HG03280 (cell line): ENCODE results near the gene TMEM97.
A peak's percentile ranks its signal among the peaks of the same experiment; 100 is the strongest.

Source experiments
- ATAC-seq: cut with Tn5 transposase; IDR thresholded peaks from one replicate; pipeline ENCODE4 v1.9.1; 2021; ENCODE audit warnings: mild to moderate bottlenecking, moderate library complexity; ENCODE audit not compliant: unreplicated experiment

TMEM97 gene

DNA sequence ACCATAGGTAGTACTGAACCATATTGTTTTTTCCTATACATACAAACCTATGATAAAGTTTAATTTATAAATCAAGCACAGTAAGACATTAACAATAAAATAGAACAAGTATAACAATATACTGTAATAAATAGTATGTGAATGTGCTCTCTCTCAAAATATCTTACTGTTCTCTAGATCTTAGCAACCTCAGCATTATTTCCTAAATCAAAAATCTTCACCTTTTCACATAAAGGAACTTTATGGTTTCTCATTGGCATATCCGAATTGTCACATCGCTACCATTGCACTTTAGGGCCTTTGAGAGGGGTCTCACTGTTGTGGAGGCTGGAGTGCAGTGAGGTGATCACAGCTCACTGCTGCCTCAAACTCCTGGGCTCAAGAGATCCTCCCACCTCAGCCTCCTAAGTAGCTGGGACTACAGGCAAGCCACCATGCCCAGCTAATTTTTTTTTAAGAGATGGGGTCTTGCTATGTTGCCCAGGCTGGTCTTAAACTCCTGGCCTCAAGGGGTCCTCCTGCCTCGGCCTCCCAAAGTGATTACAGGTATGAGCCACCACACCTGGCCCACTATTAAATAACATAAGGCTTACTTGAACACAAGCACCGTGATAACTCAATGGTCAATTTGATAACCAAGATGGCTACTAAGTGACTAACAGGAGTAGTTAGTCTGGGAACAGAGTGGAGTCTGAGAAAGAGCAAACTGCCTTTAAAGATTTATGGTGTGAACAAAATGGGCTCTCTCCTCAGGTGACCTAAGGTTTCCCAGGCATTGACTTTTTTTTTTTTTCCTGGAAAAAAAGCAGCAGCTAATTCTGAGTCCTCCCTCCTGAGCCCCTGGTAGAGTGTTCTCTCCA lies 2.9 kb upstream of the TMEM97 start:
- ATAC-seq, result no peak

DNA sequence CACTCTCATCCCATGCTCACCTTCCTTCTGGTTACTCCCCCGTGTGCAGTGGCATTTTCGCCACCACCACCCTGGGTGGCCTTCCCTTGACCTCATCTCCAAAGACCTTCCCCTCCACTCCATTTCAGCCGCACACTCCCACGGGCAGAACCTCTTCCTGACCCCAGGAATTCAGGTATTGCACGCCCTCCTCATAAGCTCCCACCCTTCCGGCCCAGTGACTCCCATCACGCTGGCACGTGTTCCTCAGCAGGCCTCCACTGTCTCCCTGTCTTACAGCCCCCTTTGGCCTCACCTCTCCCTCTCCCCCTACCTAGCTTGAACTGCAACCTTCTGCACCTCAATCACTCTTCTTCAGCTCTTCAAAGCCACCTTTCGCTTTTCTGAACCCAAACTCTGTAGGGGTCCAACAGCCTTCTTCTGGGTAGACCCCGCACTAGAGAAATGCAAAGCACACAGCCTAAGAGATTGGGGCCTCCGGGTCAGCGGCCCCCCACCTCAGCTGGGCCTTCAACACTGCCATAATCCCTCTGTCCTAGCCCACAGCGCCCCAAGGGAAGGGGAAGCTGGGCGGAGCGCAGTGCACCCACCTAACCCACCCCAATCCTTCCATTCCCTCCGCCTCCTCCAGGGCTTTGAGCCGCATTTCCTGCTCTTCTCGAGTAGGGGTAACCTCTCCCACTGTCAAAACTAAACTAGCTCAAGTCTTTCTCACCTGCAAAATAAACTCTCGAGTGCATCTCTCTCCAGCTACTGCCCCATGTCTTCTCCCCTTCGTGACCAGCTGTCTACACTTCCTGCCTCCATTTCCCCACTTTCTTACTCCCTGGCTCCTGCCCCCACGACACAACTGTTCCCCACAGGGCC lies 1.7 kb upstream of the TMEM97 start:
- ATAC-seq, result no peak

DNA sequence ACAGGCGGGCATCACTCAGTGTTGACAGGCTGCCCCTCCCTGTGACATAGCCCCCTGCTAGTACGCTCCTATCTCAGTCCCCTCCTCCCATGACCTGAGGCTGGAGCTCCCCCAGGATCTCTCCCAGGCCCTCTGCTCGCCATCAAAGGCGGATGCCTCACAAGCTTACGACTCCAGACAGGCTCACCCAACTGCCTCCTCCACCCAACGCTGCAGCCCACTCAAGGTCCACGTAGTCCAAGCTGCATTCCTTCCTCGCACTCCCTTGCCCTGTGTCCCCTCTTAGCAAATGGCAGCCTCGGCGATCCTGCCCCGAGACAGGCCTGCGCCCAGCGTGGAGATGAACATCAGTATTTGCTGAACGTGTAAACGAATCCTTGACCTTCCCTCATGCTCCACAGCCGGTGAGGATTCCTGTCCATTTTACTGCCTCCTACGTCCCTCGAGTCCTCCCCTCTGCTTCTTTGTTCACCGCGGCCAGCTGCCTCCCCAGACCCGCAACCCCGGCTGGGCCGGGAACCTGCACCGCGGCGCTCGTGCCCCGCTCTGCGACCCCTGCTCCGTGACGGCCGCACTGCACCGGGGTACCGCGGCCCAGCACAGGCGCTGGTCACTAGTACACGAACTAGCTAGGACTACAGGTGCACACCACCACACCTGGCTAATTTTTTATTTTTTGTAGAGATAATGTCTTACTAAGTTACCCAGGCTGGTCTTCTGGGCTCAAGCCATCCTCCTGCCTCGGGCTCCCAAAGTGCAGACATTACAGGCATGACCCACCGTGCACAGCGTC lies 838 bp upstream of the TMEM97 start:
- peak; percentile 5 for ATAC-seq

DNA sequence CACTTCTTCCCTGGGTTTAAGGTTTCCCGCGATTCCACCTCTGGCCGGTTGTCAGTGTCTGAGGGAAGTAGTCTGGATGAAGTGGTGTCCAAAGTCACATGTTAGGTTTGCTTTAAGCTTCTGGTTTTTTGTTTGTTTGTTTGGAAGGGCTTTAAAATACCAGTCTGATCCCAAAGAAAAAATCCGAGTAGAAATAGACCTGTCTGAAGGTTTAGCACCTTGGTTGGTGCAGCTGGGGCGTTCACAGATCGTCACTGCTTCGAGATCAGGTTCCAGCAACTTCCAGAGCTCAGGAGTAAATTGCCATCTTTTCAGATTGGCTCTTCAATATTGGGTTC lies 567 bp downstream of the TMEM97 start:
- no peak for ATAC-seq

DNA sequence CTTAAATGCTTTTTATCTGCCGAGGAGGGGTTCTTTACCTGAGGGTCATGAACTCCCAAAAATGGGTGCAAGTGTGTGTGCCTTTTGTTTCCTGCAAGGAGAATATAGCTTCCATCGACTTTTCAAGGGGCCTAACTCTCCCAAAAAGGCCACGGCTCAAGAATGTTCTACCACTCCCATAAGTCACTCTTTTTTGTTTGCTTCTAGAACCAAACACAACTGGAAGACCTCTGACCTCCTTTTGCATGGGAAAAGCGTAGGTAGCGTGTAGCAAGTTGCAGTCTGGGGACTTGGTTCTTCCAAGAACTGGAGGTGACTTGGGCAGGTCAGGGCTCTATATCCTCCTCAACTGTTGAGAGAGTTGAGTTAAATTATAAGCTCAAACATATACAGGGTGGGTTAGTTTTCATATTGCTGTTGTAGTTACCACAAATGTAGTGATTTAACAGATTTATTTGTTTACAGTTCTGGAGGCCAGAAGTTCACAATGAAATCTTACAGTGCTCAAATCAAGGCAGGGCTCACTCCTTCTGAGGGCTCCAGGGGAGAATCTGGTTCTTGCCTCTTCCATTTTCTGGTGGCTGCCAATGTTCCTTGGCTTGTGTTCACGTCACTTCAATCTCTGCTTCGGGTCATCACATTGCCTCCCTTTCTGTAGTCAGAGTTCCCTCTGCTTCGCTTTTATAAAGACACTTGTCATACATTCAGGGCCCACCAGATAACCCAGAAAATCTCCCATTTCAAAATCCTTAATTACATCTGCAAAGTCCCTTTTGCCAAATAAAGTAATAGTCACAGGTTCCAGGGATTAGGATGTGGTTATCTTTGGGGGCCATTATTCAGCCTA lies 1.4 kb downstream of the TMEM97 start:
- no peak for ATAC-seq

DNA sequence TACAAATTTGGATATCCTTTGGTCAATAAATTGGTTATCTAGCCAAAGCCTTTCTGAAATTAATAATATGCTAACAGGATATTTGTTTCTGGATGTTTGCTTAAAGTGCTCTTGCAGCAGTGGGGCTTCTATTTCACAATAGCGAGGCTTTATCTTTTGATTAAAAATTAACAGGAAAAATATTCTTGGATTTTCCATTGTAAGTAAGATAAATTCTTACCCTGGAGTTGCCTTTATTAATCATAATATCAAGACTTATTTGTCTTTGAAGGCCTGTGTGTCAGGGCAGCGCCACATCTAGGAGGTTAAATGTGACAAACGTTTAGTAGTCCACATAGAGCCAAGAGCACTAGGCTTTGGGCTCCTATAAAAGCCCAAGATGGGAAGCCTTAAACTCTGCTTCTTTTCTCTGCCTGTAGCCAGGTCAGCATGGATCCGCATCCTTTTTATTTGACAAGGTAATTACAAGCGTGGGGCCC lies 5.3 kb downstream of the TMEM97 start:
- no peak for ATAC-seq

DNA sequence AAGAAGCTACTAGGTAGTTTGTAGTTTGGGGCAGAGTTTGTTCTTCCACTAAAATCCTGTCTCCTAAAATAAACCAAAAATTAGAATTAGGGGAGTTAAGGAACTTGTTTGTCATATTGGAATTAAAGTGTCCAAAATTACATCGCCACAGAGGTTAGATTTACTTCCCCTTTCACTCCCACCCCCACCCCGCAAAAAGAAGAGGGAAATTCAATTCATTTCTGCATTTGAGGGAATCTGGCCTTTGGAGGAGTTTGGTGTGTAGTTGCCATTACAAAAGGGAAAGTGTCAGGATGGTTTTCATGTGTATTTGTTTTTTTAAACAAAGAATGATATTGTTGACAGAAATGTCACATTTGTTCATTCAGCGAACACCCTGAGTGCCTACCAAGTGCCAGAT lies 5.8 kb downstream of the TMEM97 start:
- ATAC-seq, result no peak

DNA sequence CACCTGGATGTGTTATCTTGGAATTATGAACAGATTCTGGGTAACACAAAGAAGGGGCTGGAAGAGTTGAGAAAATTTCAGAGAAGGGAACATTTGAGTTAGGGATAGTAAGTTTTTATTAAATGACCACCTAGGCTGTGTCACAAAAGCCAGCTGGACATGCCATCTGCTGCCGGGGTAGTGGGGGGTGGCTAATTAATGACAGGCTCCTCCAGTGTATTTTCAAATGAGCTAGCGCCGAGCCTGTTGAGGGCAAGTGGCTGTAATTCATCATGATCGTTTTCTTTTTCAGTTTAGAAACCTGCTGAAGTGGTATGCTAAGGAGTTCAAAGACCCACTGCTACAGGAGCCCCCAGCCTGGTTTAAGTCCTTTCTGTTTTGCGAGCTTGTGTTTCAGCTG lies 6.2 kb downstream of the TMEM97 start:
- ATAC-seq, result no peak

DNA sequence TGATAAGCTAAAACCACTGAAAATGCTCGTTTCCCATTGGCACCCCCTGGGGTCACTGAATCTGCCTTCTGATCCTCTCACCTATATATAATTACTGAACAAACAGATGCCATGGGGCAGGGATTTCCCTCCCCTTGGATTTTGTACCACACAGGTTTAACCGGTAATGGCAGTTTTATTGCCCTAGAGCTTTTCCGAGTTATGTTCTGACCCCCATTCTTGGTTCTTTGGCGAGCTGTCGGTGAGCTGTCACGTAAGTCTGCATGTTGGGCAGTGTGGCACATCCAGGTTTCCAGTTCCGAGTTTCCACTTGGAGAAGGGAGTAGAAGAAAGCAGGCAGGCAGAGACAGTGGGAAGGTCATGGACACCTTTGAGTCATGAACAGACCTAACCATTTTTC lies 7.1 kb downstream of the TMEM97 start:
- ATAC-seq, result no peak

DNA sequence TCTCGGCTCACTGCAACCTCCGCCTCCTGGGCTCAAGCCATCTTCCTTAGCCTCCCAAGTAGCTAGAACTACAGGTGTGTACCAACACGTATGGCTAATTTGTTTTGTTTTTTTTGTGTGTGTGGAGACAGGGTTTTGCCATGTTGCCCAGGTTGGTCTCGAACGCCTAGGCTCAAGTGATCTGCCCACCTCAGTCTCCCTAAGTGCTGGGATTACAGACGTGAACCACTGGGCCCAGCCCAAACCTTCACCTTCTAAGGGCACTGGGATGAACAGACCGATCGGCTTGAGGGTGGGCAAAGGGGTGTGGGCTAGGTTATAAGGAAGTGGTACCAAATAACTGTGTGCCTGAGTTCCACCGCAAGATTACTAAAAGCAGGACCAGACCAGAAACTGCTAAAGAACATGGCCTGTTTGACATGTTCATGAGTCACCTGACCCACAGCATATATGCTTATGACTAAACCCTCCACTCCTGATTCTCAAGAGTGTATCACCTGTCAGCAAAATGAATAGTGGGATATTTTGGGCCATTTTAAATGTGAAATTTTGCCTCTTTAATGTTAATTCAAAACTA lies 8.1 kb downstream of the TMEM97 start:
- ATAC-seq, result peak; percentile 71

DNA sequence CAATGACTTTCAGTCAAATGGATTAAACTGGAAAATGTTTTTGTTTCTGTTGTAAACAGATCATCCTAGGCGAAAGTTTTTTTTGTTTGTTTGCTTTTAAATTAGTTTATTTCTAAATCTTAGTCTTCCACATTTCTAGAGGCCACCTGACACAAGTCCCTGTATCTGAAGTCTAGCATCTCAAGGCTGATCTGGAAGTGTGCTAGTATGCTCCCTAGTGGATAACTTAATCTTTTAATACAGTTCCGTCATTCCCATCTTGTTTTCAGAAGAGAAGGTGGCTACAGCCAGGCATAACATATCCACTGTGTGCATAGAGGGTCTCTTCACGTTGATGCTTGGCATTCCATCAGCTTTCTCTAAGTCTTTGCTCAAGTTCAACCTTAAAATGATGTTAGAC lies 8.7 kb downstream of the TMEM97 start:
- no peak for ATAC-seq

DNA sequence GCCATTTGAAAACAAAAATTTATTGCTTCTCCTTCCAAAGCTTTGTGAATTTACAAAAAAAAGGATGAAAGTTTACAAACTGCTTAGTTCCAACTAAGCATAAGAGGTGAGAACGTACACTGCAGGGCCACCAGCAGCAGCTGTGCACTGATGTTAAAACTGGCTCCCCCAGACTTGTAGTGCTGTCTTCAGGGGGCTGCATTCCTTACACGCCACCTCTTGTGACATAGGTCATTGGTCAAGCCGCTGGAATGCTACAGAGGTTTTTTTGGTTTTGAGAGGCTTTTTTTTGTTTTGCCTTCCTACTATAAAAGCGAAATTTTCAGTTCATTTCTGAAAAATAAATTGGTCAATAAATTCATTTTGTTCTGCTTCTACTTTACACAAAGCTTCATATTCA lies 9.3 kb downstream of the TMEM97 start:
- no peak for ATAC-seq

DNA sequence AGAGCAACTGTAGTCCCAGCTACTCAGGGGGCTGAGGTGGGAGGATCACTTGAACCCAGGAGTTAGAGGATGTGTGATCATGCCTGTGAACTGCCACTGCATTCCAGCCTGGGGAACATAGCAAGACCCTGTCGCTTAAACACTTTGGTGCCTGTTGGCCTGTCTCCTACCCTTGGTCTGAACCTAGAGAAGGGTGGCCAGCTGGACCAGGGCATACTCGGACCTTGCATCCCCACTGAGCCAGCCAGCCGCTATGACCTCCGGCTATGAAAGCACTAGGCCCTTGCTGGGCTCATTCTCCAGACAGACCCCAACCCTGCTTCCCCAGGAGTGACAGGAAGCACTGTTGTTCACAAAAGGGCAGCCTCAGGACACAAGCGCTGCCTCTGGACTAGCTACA lies 11.7 kb downstream of the TMEM97 start:
- ATAC-seq, result no peak

DNA sequence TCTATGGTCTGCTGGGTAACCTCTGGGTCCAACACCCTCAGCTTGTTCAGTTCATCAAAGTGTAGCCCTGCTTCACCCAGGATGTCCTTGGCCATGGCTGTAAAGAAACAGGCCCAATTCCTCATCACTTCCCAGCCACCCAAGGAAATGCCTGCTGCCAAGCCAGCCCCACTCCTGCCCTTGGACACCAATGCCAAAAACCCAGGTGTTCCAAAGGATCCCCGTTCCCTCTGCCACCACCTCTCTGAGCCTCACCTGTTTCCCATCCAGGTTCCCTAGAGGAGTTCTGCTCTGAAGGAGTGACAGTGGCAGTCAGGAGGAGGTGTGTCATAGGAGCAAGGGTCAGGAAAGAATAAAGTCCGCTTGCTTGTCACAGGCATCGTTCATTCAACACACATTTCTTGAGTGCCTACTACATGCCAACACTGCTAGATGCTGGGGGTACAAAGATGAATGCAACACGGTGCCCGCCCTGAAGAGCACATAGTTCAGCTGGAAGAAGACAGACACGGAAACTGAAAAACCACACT lies 13.0 kb downstream of the TMEM97 start:
- ATAC-seq, result no peak

DNA sequence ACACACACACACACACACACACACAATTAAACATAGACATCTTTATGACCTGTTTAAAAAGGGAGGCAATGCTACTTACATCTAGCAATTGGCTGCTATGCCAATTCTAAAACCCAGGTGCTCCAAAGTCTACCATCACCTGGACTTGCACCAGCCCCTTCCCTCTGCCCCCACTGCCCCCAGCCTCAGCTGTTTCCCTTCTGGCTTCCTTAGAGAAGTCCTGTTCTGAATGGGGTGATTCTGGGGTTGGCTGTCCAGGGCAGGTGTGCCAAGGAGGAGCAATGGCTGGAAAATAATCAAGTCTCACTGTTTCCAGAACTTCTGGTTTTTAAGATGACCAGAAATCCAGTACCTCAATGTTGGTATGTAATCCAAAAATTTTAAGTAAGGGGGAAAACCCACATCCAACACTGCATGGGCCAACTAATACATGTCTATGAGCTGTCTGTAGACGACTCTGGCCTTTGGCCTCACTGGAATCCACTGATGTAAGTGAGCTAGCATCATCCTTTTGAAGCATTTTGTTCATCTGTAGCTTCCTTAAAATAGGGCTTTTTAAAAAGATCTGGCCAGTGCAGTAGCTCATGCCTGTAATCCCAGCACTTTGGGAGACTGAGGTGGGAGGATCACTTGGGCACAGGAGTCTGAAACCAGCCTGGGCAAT lies 14.2 kb downstream of the TMEM97 start:
- ATAC-seq, result no peak

DNA sequence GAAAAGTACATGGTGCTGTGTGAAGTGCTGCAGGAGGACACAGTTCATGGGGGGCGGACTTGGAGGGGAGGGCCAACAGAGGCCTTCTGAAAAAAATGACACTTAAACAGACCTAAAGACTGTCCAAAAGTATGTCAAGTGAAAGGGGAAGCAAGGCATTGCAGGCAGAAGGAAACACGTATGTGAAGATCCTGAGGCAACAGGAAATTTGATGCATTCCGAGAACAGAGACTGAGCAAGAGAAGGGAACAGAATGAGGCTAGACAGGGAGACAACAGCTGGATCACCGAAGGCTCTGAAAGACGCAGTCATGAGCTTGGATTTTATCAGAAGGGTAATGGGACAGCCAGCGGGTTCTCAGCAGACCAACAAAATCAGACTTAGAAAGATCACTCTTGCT lies 15.2 kb downstream of the TMEM97 start:
- ATAC-seq, result no peak

DNA sequence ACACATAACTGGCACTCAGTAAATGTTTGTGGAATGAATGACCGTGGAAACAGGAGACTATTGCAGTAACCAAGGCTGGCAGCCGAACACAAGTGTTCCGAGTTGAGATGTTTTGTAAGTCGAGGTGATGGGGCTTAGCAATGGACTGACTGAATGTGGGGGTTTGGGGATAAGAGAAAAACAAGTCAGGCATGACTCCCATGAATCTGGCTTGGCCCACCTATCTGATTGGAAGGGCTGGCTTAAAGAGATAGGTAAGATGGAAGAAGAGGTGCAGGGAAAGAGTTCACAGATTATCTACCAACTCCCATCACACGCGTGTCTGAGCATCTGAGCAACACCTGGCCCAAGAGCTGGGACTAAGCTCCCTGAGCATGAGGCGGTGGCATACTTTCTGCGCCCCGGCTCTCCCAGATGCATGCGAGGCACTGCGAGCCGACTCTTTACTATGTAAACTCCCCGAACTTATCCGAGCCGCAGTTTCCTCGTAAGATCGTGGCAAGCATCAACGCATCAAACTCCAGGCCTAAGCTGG lies 15.7 kb downstream of the TMEM97 start:
- ATAC-seq, result no peak

DNA sequence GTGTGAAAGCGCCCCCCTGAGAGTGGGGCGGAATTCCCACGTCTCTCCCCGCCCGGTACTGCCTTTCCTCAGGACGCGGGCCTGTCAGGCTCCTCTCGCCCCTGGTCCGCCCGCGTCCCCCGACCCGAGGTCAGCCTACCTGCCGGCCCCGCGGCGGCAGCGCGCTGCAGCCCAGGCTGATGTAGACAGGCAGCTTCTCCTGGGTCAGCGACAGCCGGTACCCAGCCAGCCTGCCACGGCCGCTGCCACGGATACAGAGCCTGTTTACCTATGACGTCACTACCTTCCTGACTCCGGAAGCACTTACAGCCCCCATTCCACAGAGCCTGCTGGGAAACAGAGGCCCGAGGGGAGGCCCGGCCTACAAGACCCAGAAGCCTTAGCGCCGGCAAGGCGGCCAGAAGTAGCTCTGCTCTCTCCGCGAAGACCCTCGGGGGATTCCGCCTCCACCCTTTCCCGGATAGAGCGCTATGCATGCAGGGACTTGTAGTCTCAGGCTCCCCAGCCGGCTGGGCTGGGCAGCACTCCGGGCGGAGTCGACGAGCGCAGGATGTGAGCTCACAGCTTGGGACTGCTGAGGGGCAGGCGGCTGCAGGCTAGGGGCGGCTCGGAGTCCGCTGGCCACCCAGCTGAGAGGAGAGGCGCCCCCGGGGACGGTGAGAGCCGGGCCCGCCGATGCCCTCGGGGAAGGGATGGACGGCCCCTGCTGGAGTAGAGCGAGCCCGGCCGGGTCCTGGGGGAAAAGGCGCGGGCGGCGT lies 16.4 kb downstream of the TMEM97 start, which contains the start of the genes IFT20 and TNFAIP1:
TSS of gene IFT20 (minus strand) at position 272 of the 758 bp plus-strand sequence. CDS start 3,487 bp downstream, outside the sequence.
TSS of gene TNFAIP1 (plus strand) at position 561 of the 758 bp plus-strand sequence. CDS start 3,761 bp downstream, outside the sequence.
- peak; percentile 97 for ATAC-seq
